H1 (cell line): ENCODE results near the gene SLC26A1. TPM values are rescaled to one million over a fixed set of nuclear protein-coding genes. Genes with fewer than 3 reads are reported as not detected.

Experiments used
- GTF2F1 ChIP-seq: IDR thresholded peaks from 2 replicates; pipeline ENCODE4 v1.6.1; 2012; ENCODE audit warnings: low read depth, low read length, improper control_type of control experiment, borderline replicate concordance
- HDAC6 ChIP-seq: IDR thresholded peaks from one replicate; pipeline ENCODE4 v1.7.1; 2012; ENCODE audit warnings: low read depth, mild to moderate bottlenecking, inconsistent platforms, low read length, moderate library complexity
- KDM1A ChIP-seq: fragments of 200-600, 300-600 bp; sonication (generic); IDR thresholded peaks from 2 replicates; pipeline ENCODE4 v1.7.1; 2016; ENCODE audit warnings: mild to moderate bottlenecking, low read length, borderline replicate concordance
- RXRA ChIP-seq: IDR thresholded peaks from 2 replicates; pipeline ENCODE4 v1.6.1; 2011; ENCODE audit warnings: low read depth, mild to moderate bottlenecking, low read length, moderate library complexity; ENCODE audit not compliant: insufficient read depth
- SIRT6 ChIP-seq: IDR thresholded peaks from one replicate; pipeline ENCODE4 v1.7.1; 2012; ENCODE audit warnings: low read length, inconsistent platforms
- polyA plus RNA-seq, 7 experiments: library from polyadenylated mRNA; depleted of rRNA in 3 of 7; stranded (reverse) in 5 of 7; unstranded in 2 of 7; fragments of >200 nt in 5 of 7; fragments of 200-250 nt in 2 of 7; gene quantifications; 1 replicate in 5 of 7; 2 replicates in 1 of 7; 4 replicates in 1 of 7; pipeline versions ENCODE4 v1.2.1 to v1.2.3, GENCODE V29; 2011 to 2013; ENCODE audit warnings: missing spikeins in 2 of 7, mixed read lengths in 2 of 7
- total RNA-seq: library from RNA; stranded (reverse); fragmentation: NEBNext Ultra II Directional; extraction: Animal tissue kit (Norgen Biotek cat#: 25700); gene quantifications from 2 replicates; pipeline ENCODE4 v1.2.1, GENCODE V29; 2021

The SLC26A1 gene
- total and polyA plus RNA-seq, 2 of the 8 experiments (the other 6 are each of a cell fraction or from before 2014, with no cell fraction given) = 0.11 TPM; not detected in 1

GRCh38 chr4:996030-996996, 3.1 kb upstream of the SLC26A1 start (continued):
- TF ChIP-seq RXRA (no peak), SIRT6 (no peak), GTF2F1 (no peak), HDAC6 (no peak), KDM1A (no peak)
- TF ChIP-seq, all 59 proteins: peak for 0
